GM19468 (cell line): ENCODE measurements around the gene RIF1.

Experiments
- ATAC-seq: cut with Tn5 transposase; IDR thresholded peaks from one replicate; pipeline ENCODE4 v1.9.1; 2021; ENCODE audit warnings: mild to moderate bottlenecking, moderate library complexity, moderate number of reproducible peaks; ENCODE audit not compliant: unreplicated experiment; ENCODE audit errors: extremely low read depth

The RIF1 gene, protein sequence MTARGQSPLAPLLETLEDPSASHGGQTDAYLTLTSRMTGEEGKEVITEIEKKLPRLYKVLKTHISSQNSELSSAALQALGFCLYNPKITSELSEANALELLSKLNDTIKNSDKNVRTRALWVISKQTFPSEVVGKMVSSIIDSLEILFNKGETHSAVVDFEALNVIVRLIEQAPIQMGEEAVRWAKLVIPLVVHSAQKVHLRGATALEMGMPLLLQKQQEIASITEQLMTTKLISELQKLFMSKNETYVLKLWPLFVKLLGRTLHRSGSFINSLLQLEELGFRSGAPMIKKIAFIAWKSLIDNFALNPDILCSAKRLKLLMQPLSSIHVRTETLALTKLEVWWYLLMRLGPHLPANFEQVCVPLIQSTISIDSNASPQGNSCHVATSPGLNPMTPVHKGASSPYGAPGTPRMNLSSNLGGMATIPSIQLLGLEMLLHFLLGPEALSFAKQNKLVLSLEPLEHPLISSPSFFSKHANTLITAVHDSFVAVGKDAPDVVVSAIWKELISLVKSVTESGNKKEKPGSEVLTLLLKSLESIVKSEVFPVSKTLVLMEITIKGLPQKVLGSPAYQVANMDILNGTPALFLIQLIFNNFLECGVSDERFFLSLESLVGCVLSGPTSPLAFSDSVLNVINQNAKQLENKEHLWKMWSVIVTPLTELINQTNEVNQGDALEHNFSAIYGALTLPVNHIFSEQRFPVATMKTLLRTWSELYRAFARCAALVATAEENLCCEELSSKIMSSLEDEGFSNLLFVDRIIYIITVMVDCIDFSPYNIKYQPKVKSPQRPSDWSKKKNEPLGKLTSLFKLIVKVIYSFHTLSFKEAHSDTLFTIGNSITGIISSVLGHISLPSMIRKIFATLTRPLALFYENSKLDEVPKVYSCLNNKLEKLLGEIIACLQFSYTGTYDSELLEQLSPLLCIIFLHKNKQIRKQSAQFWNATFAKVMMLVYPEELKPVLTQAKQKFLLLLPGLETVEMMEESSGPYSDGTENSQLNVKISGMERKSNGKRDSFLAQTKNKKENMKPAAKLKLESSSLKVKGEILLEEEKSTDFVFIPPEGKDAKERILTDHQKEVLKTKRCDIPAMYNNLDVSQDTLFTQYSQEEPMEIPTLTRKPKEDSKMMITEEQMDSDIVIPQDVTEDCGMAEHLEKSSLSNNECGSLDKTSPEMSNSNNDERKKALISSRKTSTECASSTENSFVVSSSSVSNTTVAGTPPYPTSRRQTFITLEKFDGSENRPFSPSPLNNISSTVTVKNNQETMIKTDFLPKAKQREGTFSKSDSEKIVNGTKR (N-terminal part only)

DNA sequence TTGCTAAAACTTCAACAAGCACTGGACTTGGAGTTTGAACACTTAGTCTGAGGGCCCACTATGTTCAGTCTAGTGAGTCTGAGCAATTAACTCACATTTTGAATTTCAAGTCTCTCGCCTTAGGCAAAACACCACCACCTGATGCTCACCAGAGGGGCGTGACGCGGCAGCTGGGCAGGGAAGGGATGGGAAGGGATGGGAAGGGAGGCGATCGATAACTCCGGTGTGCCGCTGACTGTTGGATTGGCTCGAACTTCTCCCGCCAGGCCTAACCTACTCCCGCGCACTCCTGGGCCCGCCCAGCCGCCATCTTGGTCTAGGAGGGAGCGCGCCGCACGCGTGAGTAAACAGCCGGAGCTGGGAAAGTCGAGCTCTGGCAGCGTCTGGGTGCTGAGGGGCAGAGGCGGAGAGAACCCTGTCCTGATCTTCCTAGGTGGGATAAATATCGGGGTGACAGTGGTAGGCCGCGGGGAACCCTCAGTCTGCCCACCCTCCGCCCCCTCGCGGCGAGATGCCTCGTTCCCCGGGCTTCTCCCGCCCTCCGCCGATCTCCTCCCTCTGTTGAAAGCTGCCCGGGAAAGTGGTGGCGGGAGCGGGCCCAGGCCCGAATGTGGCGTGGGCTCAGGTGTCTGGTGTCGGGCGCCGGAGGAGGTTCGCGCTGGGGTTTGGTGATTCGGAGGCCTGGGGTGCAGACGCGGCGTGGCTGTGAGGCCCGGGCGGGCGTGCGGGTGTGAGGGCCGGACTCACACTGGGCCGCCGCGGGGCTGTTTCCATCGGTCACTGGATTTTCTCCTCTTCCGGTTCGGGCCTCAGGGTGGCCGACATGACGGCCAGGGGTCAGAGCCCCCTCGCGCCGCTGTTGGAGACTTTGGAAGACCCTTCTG is at the start of gene RIF1:
TSS of gene RIF1 (plus strand) at position 302 of the 884 bp plus-strand sequence. CDS start at position 824, 522 bp downstream.
- ATAC-seq = peak; percentile 75

DNA sequence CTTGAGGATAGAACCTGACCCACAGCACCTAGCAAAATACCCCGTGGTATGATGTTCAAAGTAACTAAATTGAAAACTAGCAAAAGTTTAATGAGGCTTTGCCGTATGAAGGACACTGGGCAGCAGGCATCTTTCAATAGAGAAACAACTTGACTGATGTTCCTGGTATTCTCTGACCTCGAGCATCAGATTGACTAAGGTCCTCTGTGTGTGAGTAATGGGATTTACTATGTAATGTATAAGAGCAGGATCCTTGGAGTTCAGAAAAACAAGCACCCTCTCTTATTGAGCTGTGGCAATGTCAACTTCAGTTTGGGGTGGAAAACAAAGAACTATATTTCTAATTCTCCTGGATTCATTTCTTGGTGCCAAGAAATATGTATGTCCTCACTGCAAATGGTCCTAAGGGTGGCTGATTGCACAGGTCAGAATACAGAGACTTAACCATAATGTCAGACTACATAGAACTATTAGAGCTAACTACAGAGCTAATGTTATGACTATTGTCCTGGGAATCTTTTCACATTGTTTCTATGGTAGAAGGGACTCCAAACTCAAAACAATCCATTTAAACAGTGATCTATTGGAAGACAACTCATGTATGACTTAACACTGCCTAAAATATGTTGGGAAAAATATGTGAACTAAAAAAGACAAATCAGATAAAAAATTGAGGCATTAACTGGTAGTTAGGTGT is 47.9 kb upstream of the RIF1 start:
- no peak for ATAC-seq

DNA sequence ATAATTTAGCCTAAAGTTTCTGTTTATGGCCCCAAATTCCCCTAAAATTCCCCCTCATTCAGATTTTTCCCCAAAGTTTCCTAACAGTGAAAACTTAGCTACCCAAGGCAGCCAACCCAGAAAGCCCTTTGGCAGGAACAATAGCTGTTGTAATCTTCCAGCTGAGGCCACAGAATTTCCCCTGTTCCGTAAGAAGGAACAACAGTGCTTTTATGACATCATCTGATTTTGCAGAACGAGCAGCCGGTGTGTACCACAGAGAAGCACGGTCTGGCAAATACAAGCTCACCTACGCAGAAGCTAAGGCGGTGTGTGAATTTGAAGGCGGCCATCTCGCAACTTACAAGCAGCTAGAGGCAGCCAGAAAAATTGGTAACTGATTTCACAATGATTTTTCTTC is 46.0 kb upstream of the RIF1 start:
- peak; percentile 34 for ATAC-seq

DNA sequence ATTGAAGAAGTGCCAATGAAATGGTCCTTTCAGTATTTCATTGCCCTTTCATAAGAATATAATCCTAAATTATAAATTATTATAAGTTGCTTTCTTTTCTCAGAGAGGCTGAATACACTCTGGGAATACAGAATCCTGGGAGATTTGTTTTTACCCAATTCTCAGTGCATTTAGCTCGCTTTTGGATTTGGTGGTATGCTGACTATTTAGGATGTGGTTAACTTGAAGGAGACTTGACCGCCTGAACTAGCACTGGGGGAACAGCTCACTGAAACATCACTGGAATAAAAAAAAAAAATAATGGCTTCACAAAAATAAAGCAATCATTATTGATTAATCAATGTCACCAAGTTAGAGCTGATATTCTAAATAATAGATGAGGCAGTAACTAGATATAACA is 42.1 kb upstream of the RIF1 start:
- no peak for ATAC-seq

DNA sequence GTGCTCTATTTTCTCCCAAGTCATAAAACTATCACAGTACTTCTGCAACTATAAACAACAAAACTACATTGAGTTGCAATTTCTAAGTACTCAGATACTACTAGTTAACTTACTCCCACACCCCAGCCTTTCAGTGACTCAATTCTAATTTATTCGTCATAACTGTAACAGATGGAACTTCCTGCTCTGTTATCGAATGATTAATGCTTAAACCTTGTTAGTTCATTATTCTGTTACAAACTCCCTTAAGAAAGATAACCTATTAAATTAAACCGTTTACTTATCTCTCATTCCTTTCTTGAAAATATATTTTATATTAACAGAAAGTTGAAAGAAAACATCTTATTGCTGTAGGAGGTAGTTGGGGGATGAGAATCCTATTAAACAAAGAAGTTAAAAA is 35.3 kb upstream of the RIF1 start:
- peak; percentile 77 for ATAC-seq

DNA sequence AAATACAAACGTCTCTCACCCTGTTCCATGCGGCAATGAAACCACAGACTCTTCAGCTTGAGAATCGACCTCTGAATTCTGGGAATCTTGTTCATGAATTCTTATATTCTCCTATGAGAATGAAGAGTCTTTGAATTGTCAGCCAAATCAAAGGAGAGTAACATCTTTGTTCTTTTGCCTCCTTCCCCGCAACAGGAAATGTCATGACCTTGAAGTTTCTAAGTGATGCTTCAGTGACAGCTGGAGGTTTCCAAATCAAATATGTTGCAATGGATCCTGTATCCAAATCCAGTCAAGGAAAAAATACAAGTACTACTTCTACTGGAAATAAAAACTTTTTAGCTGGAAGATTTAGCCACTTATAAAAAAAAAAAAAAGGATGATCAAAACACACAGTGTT is 30.5 kb upstream of the RIF1 start:
- no peak for ATAC-seq

DNA sequence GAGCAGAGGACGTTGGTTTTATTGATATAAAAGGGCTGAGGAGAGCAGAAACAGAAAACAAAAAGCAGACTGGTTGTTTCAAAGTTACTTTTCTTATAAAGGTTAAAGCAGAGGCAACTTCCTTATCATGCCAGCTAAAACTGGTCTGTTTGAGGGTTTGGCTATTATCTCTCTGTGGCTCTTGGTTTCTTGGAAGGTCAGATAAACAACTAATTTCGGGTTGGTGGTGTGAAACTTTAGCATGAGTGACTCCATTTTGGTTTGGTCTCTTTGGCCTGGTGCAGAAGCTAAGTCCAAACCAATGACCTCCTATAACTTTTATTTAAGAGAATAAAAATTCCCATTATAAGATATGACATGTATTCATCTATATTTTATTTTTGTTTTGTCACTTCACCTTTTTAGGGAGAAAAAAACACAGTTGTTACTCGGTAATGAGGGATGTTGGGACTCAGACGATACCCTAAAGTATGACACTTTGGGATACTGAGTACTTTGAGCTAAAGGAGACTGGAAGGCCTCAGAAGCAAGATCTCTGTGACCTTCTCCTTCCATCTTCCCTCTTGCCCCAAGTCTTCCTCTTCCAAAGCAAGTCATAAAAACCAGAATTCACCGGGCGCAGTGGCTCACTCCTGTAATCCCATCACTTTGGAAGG is 29.0 kb upstream of the RIF1 start:
- no peak for ATAC-seq

DNA sequence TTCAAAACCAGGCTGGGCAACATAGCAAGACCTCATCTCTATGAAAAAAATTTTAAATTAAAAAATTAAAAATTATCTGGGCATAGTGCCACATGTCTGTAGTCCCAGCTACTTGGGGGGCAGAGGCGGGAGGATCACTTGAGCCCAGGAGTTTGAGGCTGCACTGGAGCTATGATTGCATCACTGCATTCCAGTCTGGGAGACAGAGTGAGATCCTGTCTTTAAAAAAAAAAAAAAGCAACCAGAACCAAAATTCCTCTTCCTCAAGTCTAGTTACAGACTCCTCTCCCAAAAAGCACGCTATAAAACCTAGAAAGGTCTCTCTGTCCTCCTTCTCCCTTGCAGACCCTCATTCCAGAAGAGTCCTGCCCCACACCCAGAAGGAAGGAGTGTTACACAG is 28.4 kb upstream of the RIF1 start:
- ATAC-seq = no peak

DNA sequence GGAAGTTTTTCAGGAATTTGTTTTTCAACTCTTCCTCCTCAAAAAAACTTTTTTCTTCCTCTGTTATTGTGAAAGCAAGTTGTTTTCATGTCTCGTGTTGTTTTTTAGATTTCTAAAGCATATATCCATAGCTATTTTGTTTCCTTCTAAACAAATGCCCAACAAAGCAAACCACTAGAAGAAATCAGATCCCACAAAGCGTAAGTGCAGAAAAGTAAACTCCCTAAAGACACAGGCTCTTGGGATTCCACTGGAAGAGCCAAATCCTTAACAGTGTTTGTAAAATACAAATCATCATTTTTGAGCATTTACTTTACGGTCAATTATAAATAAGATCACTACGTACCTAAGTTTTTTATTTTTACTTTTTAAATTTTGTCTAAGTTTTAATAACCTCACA is 21.7 kb upstream of the RIF1 start:
- no peak for ATAC-seq

DNA sequence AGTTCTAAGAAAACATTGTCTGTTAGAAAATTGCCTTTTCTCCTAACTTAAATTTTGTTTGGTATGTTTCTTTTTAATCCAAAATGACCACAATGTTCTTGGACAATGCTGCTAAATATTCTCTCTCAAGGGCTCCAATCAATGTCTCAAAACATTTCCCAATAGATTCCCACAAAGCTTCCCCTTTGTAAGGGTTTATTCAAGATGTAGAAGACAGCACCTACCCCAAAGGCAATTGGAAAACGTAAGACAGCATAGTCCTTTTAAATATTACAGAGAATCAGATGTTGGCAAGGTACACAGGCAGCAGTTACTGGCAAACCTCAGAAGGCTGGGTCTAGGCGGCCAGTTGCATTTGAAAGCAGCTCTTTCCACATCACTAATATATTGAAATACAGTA is 18.3 kb upstream of the RIF1 start:
- ATAC-seq = no peak

DNA sequence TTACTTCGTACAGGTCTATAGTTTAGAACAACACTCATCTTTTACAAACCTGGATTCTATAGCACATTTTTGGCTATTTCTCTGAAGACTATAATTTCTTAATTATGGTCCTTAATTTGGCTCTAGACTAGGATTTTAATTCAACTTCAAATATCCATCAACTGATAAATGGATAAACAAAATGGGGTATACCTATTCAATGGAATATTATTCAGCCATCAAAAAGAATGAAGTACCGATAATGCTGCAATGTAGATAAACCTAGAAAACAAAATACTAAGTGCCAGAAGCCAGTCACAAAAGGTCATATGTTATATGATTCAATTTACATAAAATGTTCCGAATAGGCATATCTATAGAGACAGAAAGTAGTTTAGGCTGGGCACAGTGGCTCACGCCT is 15.2 kb upstream of the RIF1 start:
- no peak for ATAC-seq

DNA sequence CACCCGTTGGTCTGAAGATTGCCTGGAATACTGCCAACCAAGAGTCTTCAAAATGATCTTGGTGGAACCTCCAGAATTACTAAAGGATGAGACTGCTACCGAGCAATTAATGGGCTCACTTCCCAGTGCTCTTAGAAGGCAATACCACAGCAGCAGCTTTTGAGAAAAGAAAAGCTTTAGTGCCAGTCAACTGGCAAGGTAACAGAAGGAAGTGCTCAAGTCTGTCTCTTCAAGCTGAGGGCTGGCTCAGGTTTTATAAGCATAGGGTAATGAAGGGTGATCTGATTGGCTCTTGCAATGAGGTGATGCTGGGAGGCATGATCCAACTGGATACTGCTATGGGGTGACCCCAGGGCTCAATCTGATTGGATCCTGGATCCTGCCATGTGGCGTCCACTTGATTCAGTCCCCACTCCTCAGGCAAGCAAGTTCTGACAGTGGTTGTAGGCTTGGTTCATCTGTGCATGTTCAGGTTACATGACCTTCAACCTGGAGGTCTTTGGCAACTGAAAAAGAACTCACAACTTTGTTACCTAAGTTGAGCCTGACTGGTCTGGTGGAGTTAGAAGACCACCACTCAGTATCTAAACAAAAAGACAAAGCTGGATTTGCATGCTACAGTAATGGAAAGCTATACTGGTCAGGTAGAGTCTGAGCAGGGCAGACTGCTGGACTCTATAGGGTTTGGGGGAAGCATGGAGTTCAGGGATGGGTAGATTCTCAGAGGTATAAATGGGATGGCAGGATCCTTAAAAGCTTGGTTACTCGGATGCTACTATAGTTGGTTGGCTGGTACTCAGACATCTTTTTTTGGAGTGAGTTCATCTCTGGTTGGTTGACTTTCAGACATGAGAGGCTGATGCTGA is 14.0 kb upstream of the RIF1 start:
- ATAC-seq = no peak

DNA sequence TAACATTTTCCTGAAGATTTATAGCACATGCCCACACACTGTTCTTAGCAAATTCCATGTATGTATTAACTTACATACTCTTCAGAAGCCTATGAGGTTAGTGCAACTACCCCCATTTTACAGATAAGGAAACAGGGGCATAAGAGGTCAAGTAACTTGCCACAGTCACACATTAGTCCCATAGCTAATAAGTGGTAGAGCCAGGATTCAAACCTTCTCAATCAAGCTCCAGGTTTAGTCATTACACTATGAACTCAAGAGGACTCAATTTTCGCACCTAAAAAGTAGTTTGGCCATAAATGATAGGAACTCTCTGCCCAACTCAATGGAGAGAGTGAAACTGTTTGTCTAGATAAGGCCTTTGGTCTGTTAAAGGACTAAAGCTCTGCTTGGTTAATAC is 9.7 kb upstream of the RIF1 start:
- ATAC-seq = no peak

DNA sequence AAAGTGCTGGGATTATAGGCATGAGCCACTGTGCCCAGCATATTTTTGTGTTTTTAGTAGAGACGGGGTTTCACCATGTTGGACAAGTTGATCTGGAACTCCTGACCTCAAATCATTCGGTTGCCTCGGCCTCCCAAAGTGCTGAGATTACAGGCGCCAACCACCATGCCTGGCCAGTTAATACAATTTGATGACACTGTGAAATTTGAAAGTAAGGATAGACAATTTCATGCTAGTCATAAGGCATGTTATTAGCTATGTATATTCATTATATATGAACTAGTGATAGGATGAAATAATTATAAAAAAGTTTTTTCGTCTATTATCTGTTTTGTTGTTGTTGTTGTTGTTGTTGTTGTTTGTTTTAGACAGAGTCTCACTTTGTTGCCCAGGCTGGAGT is 8.6 kb upstream of the RIF1 start:
- ATAC-seq = no peak

DNA sequence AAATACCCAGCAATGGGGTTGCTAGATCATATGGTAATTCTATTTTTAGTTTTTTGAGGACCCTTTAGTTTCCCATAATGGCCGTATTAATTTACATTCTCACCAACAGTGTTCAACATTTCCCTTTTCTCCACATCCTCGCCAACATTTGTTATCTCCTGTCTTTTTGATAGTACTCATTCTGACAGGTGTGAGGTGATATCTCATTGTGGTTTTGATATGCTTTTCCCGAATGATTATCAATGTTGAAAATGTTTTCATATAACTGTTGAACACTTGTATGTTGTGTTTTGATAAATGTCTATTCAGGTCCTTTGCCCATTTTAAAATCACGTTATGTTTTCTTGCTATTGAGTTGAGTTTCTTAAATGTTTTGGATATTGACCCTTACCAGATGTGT is 5.8 kb upstream of the RIF1 start:
- no peak for ATAC-seq

DNA sequence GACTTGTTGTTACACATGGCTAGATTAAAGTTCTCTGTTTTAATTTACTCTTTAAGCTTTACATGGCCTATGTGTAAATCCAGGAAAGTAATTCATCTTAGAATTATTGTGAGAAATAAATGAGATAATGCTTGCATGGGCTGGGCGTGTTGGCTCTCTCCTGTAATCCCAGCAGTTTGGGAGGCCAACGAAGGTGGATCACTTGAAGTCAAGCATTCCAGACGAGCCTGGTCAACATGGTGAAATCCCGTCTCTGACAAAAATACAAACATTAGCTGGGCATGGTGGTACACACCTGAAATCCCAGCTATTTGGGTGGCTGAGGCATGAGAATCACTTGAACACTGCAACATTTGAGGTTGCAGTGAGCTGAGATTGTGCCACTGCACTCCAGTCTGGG is 4.3 kb upstream of the RIF1 start:
- ATAC-seq = no peak

DNA sequence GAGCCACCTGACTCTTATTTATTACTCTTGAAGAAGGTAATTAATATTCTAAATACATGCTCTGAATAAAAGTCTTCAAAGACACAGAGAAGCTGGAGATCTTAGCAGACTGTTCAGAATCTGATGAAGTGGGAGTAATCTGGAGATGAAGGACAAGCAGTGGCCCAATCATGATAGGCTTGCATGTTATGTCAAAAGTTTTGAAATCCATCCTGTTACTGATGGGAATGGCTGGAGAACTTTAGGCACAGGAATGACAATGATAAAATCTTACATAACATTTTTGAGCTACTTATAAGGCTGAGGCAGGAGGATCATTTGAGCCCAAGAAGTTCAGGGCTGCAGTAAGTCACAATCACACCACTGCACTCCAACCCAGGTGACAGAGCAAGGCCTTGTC is 2.4 kb upstream of the RIF1 start:
- ATAC-seq = no peak
